K562 (cell line): ENCODE data around the gene ENTR1. TPM values are rescaled to one million over a fixed set of nuclear protein-coding genes. Genes with fewer than 3 reads are reported as not detected.

Source experiments
- ATAC-seq: fragments of 200-7000 bp; cut with Tn5 transposase; 3 replicates; pipeline ENCODE4 v1.9.1; 2020; ENCODE audit warnings: moderate library complexity
- BruUV-seq: library from RNA; stranded (reverse); fragments of 400-500 nt; replicated peaks from 2 replicates; lab custom pipeline; 2021; lab: Mats Ljungman, UMichigan
- CTCF ChIA-PET: fragments of 300-600 bp; formaldehyde crosslinking; extraction: SDS; loops from one replicate; lab custom pipeline; 2021; ENCODE audit warnings: low intra/inter-chr PET ratio; lab: Yijun Ruan, JAX
- POLR2A ChIA-PET: fragments of 300-600, 350-650 bp; sonication (Branson Sonifier 250); formaldehyde crosslinking; extraction: SDS; loops from one replicate; lab custom pipeline; 2021; ENCODE audit warnings: antibody characterized with exemption, inconsistent platforms; lab: Yijun Ruan, JAX
- DNase-seq, 4 experiments: peaks; one replicate each; pipeline versions ENCODE4 v3.0.0 to v3.0.0-alpha.2; 2011 to 2018; ENCODE audit warnings: low spot score in 3 of 4, mixed read lengths in 3 of 4; ENCODE audit errors: extremely low read depth in 1 of 4
- FAIRE-seq: peaks from 2 replicates; lab custom pipeline; 2011; peaks lifted over from hg19 to GRCh38; lab: Jason Lieb, UNC
- H2AFZ ChIP-seq: 2 replicates; pipeline ENCODE4 v1.6.0; 2011; ENCODE audit warnings: low read depth, low read length, control low read depth, inconsistent platforms
- H3K27ac ChIP-seq: fragments of 200-600 bp; 3 replicates; pipeline ENCODE4 v1.8.0; 2011; ENCODE audit warnings: low read depth, mild to moderate bottlenecking, control low read depth, inconsistent platforms, low read length, moderate library complexity, mixed read lengths; ENCODE audit errors: extremely low read depth
- H3K27me3 ChIP-seq, 2 experiments: fragments of 300-600 bp in 1 of 2; 2 replicates in 1 of 2; 3 replicates in 1 of 2; pipeline versions ENCODE4 v1.6.0 to v1.8.0; 2011; ENCODE audit warnings: inconsistent platforms in 2 of 2, low read length in 2 of 2, mild to moderate bottlenecking in 1 of 2, mixed read lengths in 1 of 2, moderate library complexity in 1 of 2; ENCODE audit not compliant: control insufficient read depth in 2 of 2, insufficient read depth in 2 of 2
- H3K36me3 ChIP-seq: fragments of 300-600 bp; 3 replicates; pipeline ENCODE4 v1.8.0; 2011; ENCODE audit warnings: mild to moderate bottlenecking, low read length, inconsistent platforms; ENCODE audit not compliant: control insufficient read depth, insufficient read depth
- H3K4me1 ChIP-seq, 2 experiments: fragments of 200-600 bp in 1 of 2; replicated peaks in 1 of 2; 2 replicates in 1 of 2; 3 replicates in 1 of 2; pipeline versions ENCODE4 v1.5.1 to v1.8.0; 2011; ENCODE audit warnings: inconsistent platforms in 2 of 2, low read length in 2 of 2, mild to moderate bottlenecking in 1 of 2, mixed read lengths in 1 of 2, moderate library complexity in 1 of 2; ENCODE audit not compliant: control insufficient read depth in 2 of 2, insufficient read depth in 2 of 2
- H3K4me2 ChIP-seq: 2 replicates; pipeline ENCODE4 v1.6.1; 2011; ENCODE audit warnings: low read length, control low read depth, inconsistent platforms, mixed read lengths; ENCODE audit not compliant: insufficient read depth
- H3K4me3 ChIP-seq: fragments of 200-600 bp; sonication (generic), shearing (Covaris generic); 2 replicates; pipeline ENCODE4 v1.5.1; 2016; ENCODE audit warnings: control low read depth, inconsistent platforms
- H3K79me2 ChIP-seq: fragments of 200-600 bp; 3 replicates; pipeline ENCODE4 v1.8.0; 2011; ENCODE audit warnings: low read length, inconsistent platforms; ENCODE audit not compliant: control insufficient read depth, insufficient read depth
- H3K9ac ChIP-seq, 2 experiments: 2 replicates each; pipeline versions ENCODE4 v1.6.0 to v1.6.1; 2011; ENCODE audit warnings: low read depth in 2 of 2, low read length in 2 of 2, control low read depth in 1 of 2, inconsistent platforms in 1 of 2, mild to moderate bottlenecking in 1 of 2, mixed read lengths in 1 of 2; ENCODE audit not compliant: insufficient read depth in 1 of 2
- H3K9me1 ChIP-seq: one replicate; pipeline ENCODE4 v1.6.0; 2011; ENCODE audit warnings: inconsistent platforms, mild to moderate bottlenecking, low read length, moderate library complexity; ENCODE audit not compliant: control insufficient read depth, insufficient read depth
- H3K9me3 ChIP-seq: replicated peaks from 2 replicates; pipeline ENCODE4 v1.5.1; 2011; ENCODE audit warnings: low read depth, low read length, inconsistent platforms; ENCODE audit not compliant: control insufficient read depth, insufficient read depth
- H4K20me1 ChIP-seq: replicated peaks from 2 replicates; pipeline ENCODE4 v1.6.1; 2011; ENCODE audit warnings: low read length, inconsistent platforms, mixed read lengths; ENCODE audit not compliant: control insufficient read depth, insufficient read depth
- POLR2G ChIP-seq: fragments of 200-400 bp; formaldehyde crosslinking; IDR thresholded peaks from 2 replicates; pipeline ENCODE4 v1.6.1; 2017; ENCODE audit warnings: low read depth, mild to moderate bottlenecking, antibody characterized with exemption, low read length, moderate library complexity
- WGBS: fragments of 100-300 bp; shearing (Covaris generic); methylation state at CpG from one replicate; pipeline ENCODE4 v1.1.6; 2016; ENCODE audit warnings: low coverage, mixed read lengths; ENCODE audit not compliant: insufficient coverage; ENCODE audit errors: missing lambda C conversion rate; 5-methylcytosine and 5-hydroxymethylcytosine counted together
- in situ Hi-C: fragments of 300-500 bp; cut with MboI; formaldehyde crosslinking; loops from 4 replicates; pipeline ENCODE4 v1.15.0; 2018; ENCODE audit warnings: inconsistent platforms, mixed read lengths
- intact Hi-C: fragments of 100-400 bp; cut with micrococcal nuclease; formaldehyde crosslinking; loops from 2 replicates; pipeline ENCODE4 v1.14.2; 2022
- polyA plus RNA-seq, 8 experiments: library from polyadenylated mRNA; depleted of rRNA in 4 of 8; stranded (reverse) in 5 of 8; unstranded in 3 of 8; fragments of >200 nt; fragmentation: Nextera tagmentation in 2 of 8; fragmentation: Illumina TruSeq in 1 of 8; extraction: Ambion mirVana in 2 of 8; extraction: Trizol in 1 of 8; gene quantifications; 2 replicates each; pipeline versions ENCODE4 v1.2.1 to v1.2.3, GENCODE V29; 2011 to 2014; ENCODE audit warnings: inconsistent platforms in 1 of 8, missing spikeins in 1 of 8
- total RNA-seq, 7 experiments: library from RNA; depleted of rRNA in 6 of 7; stranded (reverse); fragments of >200 nt in 6 of 7; fragmentation: Illumina TruSeq in 2 of 7; extraction: Trizol in 2 of 7; gene quantifications; 2 replicates each; pipeline versions ENCODE4 v1.2.1 to v1.2.3, GENCODE V29; 2011 to 2021; ENCODE audit warnings: low replicate concordance in 1 of 7
- TF ChIP-seq, protein P1 (sequence below): fragments of 250-450 bp; sonication (Bioruptor Pico); IDR thresholded peaks from 2 replicates; pipeline ENCODE4 v1.4.0; 2020; ENCODE audit warnings: mild to moderate bottlenecking, moderate library complexity, borderline replicate concordance

The ENTR1 gene
- total and polyA plus RNA-seq, 9 of the 15 experiments (the other 6 are each of a cell fraction or from before 2014, with no cell fraction given): 6.7 to 106 (median 72.6) TPM

- Histone ChIP-seq H3K9me1 (peaks cover 14% of the 10 kb centered on the region), H3K4me2 (no peak overlapping the region), H2AFZ (no peak overlapping the region), H3K27ac (no peak overlapping the region), H3K79me2 (peaks cover 28% of the 10 kb centered on the region), H3K4me1 (peaks cover 20 to 42% of the 10 kb centered on the region in 2 experiments), H3K36me3 (peaks cover 73% of the 10 kb centered on the region), H4K20me1 (peaks cover 31% of the 10 kb centered on the region), H3K27me3 (no peaks in the 10 kb centered on the region), H3K4me3 (no peak overlapping the region), H3K9ac (no peak overlapping the region; a peak in 2 of 4 replicates), H3K9me3 (no peaks in the 10 kb centered on the region)
- POLR2A ChIA-PET: interaction anchor here (0.5 to 1.9 kb wide), 6 partner anchors 9 to 34 kb away, joined by 3 to 8 read pairs (median 4); no protein-coding TSS in a partner anchor
- intact Hi-C loops: no loop called here
- CTCF ChIA-PET: no interaction called here
- FAIRE-seq: no peak
- TF ChIP-seq, protein P1, sequence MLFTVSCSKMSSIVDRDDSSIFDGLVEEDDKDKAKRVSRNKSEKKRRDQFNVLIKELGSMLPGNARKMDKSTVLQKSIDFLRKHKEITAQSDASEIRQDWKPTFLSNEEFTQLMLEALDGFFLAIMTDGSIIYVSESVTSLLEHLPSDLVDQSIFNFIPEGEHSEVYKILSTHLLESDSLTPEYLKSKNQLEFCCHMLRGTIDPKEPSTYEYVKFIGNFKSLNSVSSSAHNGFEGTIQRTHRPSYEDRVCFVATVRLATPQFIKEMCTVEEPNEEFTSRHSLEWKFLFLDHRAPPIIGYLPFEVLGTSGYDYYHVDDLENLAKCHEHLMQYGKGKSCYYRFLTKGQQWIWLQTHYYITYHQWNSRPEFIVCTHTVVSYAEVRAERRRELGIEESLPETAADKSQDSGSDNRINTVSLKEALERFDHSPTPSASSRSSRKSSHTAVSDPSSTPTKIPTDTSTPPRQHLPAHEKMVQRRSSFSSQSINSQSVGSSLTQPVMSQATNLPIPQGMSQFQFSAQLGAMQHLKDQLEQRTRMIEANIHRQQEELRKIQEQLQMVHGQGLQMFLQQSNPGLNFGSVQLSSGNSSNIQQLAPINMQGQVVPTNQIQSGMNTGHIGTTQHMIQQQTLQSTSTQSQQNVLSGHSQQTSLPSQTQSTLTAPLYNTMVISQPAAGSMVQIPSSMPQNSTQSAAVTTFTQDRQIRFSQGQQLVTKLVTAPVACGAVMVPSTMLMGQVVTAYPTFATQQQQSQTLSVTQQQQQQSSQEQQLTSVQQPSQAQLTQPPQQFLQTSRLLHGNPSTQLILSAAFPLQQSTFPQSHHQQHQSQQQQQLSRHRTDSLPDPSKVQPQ (CRISPR knock-in tag): no peak
- TF ChIP-seq POLR2G: peak; percentile 41
- BruUV-seq: no TSS peak
- ATAC-seq: no peak
- in situ Hi-C loops: no loop called here
- 85% methylated on average over 10 of the region's 17 CpGs for WGBS
- no peak for DNase-seq
Observed at GRCh38 chr9:136441681-136442245, 31.3 kb upstream of the ENTR1 start.
